ENCODE measurements around the gene DAGLA. TPM values are rescaled to one million over a fixed set of nuclear protein-coding genes. Genes with fewer than 3 reads are reported as not detected.
A peak's percentile ranks its signal among the peaks of the same experiment; 100 is the strongest.

DAGLA gene
- total RNA-seq, 1 donor from 2014 or later: 3.2 TPM

GRCh38 chr11:61742391-61742790 lies 62.2 kb downstream of the DAGLA start:
- no peak for TF ChIP-seq CTCF (IDR thresholded peaks at IDR 0.05; ENCODE audit: borderline replicate concordance)
- H3K4me1 ChIP-seq: no peaks in the 10 kb centered on the region
- no peak for DNase-seq
- H3K36me3 ChIP-seq: peaks cover 25% of the 10 kb centered on the region
- no peaks in the 10 kb centered on the region for H3K9me3 ChIP-seq (replicated peaks)
- no peaks in the 10 kb centered on the region for H3K27me3 ChIP-seq (ENCODE audit: low read depth)
- H3K27ac ChIP-seq (replicated peaks): peak overlapping the region; percentile 8
- no peak overlapping the region for H3K4me3 ChIP-seq
- intact Hi-C loops (cut with micrococcal nuclease): no loop called here

- Histone ChIP-seq H3K4me3 (no peak overlapping the region), H3K27me3 (ENCODE audit: low read depth) (no peaks in the 10 kb centered on the region), H3K4me1 (peaks cover 8% of the 10 kb centered on the region), H3K27ac (replicated peaks) (no peak overlapping the region), H3K9me3 (replicated peaks) (no peaks in the 10 kb centered on the region), H3K36me3 (peaks cover 20% of the 10 kb centered on the region)
- no peak for DNase-seq
- intact Hi-C loops (cut with micrococcal nuclease): no loop called here
- no peak for TF ChIP-seq CTCF (IDR thresholded peaks at IDR 0.05; ENCODE audit: borderline replicate concordance)
These were observed 63.4 kb downstream of the DAGLA start for GRCh38 chr11:61743486-61744095.

GRCh38 chr11:61744181-61744580 lies 64.0 kb downstream of the DAGLA start:
- Histone ChIP-seq H3K27me3 (ENCODE audit: low read depth) (no peaks in the 10 kb centered on the region), H3K4me1 (peaks cover 8% of the 10 kb centered on the region), H3K36me3 (peaks cover 20% of the 10 kb centered on the region), H3K27ac (replicated peaks) (no peak overlapping the region), H3K9me3 (replicated peaks) (no peaks in the 10 kb centered on the region), H3K4me3 (no peak overlapping the region)
- TF ChIP-seq CTCF (IDR thresholded peaks at IDR 0.05; ENCODE audit: borderline replicate concordance): no peak
- no peak for DNase-seq
- intact Hi-C loops (cut with micrococcal nuclease): no loop called here

- peaks cover 20% of the 10 kb centered on the region for H3K36me3 ChIP-seq
- intact Hi-C loops (cut with micrococcal nuclease): no loop called here
These were observed 64.5 kb downstream of the DAGLA start for GRCh38 chr11:61744609-61745156.

GRCh38 chr11:61745781-61746441 lies 65.7 kb downstream of the DAGLA start:
- TF ChIP-seq CTCF (IDR thresholded peaks at IDR 0.05; ENCODE audit: borderline replicate concordance): no peak
- Histone ChIP-seq H3K4me3 (no peak overlapping the region), H3K36me3 (peaks cover 14% of the 10 kb centered on the region), H3K9me3 (replicated peaks) (no peaks in the 10 kb centered on the region), H3K4me1 (peaks cover 8% of the 10 kb centered on the region), H3K27ac (replicated peaks) (no peak overlapping the region), H3K27me3 (ENCODE audit: low read depth) (peaks cover 11% of the 10 kb centered on the region)
- intact Hi-C loops (cut with micrococcal nuclease): no loop called here
- no peak for DNase-seq

More at GRCh38 chr11:61744609-61745156, 64.5 kb downstream of the DAGLA start:
- Histone ChIP-seq H3K4me1 (peaks cover 8% of the 10 kb centered on the region), H3K4me3 (no peak overlapping the region), H3K27me3 (ENCODE audit: low read depth) (peaks cover 3% of the 10 kb centered on the region), H3K9me3 (replicated peaks) (no peaks in the 10 kb centered on the region), H3K27ac (replicated peaks) (no peak overlapping the region)
- DNase-seq: no peak
- TF ChIP-seq CTCF (IDR thresholded peaks at IDR 0.05; ENCODE audit: borderline replicate concordance): no peak

All from left ventricle myocardium inferior (tissue), 1 donor.